LNCAP (cell line): Measurements from ENCODE around the gene BRME1.

Experiments used
- TF ChIP-seq, protein P1 (sequence below): fragments of 450-650 bp; IDR thresholded peaks from 2 replicates; pipeline ENCODE4 v1.5.1; 2017; ENCODE audit warnings: mild to moderate bottlenecking

The BRME1 gene

DNA sequence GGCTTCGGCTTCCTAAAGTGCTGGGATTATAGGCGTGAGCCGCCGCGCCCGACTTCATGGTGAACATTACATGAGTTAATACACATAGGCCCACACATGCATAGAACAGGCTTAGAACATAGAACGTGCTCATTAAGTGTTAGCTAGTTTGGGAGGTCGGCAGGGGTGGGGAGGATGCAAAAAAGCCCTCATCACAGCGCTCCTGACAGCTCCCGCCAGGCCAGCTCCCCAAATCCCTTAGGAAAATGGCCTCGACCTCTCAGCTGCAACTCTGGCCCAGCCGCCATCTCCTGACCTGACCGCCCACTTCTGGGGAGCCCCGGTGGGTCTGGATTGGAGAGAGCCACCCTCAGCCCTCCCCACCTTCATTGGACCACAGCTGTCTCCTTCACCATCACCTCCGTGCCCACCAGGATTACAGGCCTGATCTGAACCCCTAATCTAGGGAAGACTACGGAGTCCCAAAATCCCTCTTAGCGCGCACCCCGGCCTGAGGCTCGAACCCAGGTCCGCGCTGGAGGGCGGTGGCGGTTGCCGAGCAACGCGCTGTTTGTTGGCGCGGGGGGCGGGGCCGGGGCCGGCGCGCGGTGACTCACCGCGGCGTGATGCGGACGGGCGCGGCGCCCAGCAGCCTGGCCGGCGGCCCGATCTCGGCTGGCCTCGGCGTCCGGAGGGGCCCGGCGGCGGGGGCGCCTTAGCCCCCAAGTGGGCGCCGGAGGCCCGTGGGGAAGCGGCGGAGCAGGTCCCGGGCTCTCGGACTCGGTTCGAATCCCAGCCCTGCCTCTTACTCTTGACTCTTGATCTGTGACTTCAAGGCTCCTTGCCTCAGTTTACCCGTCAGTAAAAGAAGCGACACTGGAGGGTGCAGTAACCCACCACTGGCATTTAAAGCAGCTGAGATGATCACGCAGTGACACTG, 55.7 kb downstream of the BRME1 start:
- TF ChIP-seq, protein P1, sequence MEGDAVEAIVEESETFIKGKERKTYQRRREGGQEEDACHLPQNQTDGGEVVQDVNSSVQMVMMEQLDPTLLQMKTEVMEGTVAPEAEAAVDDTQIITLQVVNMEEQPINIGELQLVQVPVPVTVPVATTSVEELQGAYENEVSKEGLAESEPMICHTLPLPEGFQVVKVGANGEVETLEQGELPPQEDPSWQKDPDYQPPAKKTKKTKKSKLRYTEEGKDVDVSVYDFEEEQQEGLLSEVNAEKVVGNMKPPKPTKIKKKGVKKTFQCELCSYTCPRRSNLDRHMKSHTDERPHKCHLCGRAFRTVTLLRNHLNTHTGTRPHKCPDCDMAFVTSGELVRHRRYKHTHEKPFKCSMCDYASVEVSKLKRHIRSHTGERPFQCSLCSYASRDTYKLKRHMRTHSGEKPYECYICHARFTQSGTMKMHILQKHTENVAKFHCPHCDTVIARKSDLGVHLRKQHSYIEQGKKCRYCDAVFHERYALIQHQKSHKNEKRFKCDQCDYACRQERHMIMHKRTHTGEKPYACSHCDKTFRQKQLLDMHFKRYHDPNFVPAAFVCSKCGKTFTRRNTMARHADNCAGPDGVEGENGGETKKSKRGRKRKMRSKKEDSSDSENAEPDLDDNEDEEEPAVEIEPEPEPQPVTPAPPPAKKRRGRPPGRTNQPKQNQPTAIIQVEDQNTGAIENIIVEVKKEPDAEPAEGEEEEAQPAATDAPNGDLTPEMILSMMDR, result no peak

DNA sequence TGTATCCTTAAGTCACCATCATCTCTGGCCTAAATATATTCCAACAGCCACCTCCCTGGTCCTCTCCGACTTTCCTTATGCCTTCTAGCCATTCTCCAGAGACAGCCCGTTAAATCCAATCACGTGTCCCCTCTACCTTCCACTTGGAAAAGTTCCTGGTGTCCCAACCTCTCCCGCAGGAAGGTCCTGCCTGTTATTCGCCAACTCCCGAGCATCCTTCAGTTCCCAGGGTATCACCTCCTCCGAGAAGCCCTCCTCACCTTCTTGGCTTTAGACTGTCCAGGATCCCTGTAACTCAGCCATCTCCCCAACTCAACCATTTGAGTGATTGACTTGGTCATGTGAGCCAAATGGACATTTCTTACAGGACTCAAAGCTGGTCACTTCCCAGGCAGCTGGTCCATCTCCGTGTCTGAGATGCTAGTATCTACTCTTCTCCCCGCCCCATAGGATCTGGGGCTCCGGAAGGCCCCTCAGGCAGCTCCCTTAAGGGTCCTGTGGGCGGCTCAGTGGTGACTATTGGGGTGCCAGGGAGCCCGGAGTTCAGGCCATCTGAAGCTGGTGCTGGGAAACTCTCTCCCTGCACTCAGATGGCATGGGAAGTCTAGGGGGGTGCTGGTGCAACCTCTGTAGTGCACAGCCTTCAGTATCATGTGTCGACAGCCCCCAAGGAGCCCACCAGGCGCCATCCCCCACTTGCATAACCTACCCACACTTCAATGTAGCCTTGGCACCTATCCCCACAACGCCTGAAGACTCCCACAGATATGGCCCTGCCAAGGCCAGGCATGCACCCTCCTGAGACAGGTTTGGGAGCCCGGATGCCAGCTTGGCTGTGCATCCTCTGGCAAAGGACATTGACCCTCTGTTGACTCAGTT, 56.9 kb downstream of the BRME1 start:
- TF ChIP-seq, protein P1, result no peak

DNA sequence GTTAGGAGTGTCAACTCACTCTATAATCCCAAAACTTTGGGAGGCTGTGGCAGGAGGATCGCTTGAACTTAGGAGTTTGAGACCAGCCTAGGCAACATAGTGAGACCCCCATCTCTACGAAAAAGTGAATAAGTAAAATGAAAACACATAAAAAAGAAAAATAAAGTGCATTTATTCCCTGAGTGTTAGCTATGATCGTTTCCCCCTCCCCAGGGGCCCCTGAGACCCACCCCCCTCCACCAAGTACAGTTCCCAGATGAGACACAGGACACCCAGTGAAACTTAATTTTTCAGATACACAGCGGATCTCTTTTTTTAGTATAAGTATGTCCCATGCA, 57.6 kb downstream of the BRME1 start:
- TF ChIP-seq, protein P1, result no peak

DNA sequence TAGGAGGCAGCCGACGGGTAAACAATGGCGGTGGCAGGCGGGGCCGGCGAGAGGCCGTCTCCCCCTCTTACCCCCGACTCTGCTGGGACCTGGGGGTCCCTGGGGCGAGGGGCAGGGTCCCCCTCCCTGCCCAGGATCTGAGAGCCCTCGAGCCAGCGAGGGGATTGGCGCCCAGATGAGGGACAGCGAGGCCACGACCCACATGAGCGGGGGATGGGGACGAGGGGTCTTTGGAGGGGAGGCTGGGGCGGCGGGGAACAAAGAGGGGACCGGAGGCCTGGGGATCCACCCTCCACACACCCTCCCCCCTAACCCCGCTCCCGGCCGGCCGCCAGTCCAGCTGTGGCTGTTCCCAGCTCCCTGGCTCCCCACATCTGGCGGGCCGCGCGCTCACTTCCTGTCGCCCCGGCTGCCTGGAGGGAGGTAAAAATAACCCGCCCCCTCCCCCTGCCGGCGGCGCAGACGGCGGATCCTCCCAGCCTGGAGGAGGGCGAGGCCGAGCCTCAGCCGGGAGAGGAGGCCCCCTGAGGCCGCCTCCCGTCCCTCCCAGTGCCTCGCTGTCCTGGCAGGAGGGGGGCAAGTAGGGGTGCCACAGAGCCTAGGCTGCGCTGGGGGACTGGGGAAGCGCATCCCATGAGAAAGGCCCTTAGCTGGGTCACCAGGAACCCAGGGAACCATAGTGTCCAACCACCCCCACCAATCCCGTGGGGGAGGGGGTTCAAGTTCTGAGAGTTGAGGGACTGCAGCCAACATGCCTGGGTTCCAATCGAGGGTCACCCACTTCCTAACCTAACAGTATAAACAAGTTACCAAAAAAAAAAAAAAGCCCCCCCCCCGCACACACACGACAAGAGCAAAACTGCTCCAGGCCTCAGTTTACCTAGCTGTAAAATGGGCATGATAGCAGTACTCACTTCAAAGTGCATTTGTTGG, 58.2 kb downstream of the BRME1 start:
- TF ChIP-seq, protein P1, result no peak

DNA sequence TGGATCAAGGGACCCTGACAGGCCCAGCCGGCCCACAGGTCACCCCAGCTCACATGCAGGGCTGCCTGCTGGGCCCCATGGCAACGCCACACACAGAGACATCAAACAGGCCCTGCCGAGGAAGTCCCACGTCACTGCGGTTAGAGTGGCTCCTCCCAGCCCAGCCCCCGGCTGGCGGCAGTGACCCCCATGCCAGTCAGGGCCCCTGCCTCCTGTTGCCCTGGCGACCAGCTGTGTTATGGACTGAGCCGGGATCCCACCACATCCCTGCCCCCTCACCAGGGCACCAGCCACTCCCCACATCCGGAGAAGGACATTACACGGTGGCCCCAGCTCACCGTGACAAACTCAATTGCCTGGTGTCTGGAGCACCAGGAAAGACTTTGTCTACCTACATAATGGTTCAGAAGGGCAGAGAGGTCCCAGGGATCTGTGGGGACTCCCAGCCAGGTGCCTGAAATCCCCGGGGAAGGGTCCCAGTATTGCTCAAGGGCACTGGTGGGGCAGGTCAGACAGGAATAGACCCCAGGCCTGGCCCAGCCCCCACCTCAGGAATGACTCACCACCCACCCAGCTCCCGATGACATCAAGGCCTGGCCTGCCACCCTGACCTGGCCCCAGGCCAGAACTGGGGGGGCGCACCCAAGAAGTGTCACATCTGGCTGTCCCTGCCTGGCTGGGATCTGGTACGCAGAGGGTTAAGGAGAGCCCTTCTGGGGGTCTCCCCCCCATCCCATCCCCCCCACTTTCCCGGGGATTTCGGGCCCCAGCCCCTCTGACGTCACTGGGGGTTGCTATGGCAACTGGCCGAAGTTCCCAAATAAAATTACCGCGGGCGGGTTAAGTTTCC, 59.1 kb downstream of the BRME1 start:
- TF ChIP-seq, protein P1, result no peak

DNA sequence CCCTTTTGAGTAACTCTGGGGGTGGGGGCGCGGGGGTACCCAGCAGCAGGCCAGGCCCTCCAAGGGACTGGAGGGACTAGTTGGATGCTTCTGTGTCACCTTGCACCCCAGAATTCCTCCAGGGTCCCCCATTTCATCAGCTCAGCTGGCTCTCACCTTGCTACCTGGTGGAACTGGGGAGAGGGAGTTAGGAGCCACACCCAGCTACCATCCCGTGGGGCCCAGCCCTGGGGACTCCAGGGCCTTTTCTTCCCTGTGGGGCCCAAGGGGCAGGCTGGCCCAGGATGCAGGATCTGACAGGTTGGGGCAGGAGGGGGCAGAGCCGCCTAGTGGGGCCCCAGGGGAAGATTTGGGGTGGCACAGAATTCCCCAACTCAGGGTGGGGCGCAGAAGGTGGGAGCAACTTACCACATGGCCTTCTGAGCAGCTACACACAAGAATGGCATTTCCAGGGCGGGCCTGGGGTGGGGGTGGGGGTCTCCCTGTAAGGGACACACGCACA, 61.7 kb downstream of the BRME1 start:
- TF ChIP-seq, protein P1, result no peak
